ENCODE measurements around the gene CRYBG1.

CRYBG1 gene

GRCh38 chr6:106470316-106470715 is 109.8 kb downstream of the CRYBG1 start:
- no peak for DNase-seq
- POLR2A ChIA-PET, result no interaction called here
- Histone ChIP-seq H3K36me3 (ENCODE audit: control insufficient read depth in 4 of 4, insufficient read depth in 4 of 4, low read length in 3 of 4) (no peaks in the 10 kb centered on the region), H3K9me3 (ENCODE audit: control extremely low read depth in 1 of 5, control insufficient read depth in 4 of 5, insufficient read depth in 2 of 5, low read depth in 1 of 5, low read length in 4 of 5) (no peaks in the 10 kb centered on the region), H3K4me1 (ENCODE audit: control extremely low read depth in 1 of 4, control insufficient read depth in 4 of 4, insufficient read depth in 4 of 4, low read length in 3 of 4) (peaks cover 0 to 3% (median 2%) of the 10 kb centered on the region in 4 experiments), H3K27me3 (replicated peaks in 2 of 5; ENCODE audit: control insufficient read depth in 4 of 5, insufficient read depth in 5 of 5, low read length in 4 of 5) (no peaks in the 10 kb centered on the region), H3K4me3 (ENCODE audit: control insufficient read depth in 1 of 7, extremely low read depth in 1 of 7, insufficient read depth in 4 of 7, low read depth in 2 of 7, low read length in 6 of 7) (no peak overlapping the region), H3K27ac (ENCODE audit: insufficient read depth in 1 of 2, low read depth in 1 of 2, low read length in 2 of 2, poor library complexity in 1 of 2, severe bottlenecking in 2 of 2) (no peak overlapping the region)
- 100% methylated on average over 3 of the region's 5 CpGs for WGBS (ENCODE audit: insufficient coverage)
- CTCF ChIA-PET, result interaction anchor here (0.6 kb wide), 1 partner anchor 92 kb away, joined by 3 read pairs; no protein-coding TSS in a partner anchor

GRCh38 chr6:106470811-106471210 is 110.3 kb downstream of the CRYBG1 start:
- Histone ChIP-seq H3K4me1 (ENCODE audit: control extremely low read depth in 1 of 4, control insufficient read depth in 4 of 4, insufficient read depth in 4 of 4, low read length in 3 of 4) (peaks cover 2 to 8% (median 5%) of the 10 kb centered on the region in 4 experiments), H3K36me3 (ENCODE audit: control insufficient read depth in 4 of 4, insufficient read depth in 4 of 4, low read length in 3 of 4) (no peaks in the 10 kb centered on the region), H3K4me3 (ENCODE audit: control insufficient read depth in 1 of 7, extremely low read depth in 1 of 7, insufficient read depth in 4 of 7, low read depth in 2 of 7, low read length in 6 of 7) (no peak overlapping the region), H3K27me3 (replicated peaks in 2 of 5; ENCODE audit: control insufficient read depth in 4 of 5, insufficient read depth in 5 of 5, low read length in 4 of 5) (no peaks in the 10 kb centered on the region), H3K27ac (ENCODE audit: insufficient read depth in 1 of 2, low read depth in 1 of 2, low read length in 2 of 2, poor library complexity in 1 of 2, severe bottlenecking in 2 of 2) (no peak overlapping the region), H3K9me3 (ENCODE audit: control extremely low read depth in 1 of 5, control insufficient read depth in 4 of 5, insufficient read depth in 2 of 5, low read depth in 1 of 5, low read length in 4 of 5) (no peaks in the 10 kb centered on the region)
- POLR2A ChIA-PET, result no interaction called here
- no peak for DNase-seq
- CTCF ChIA-PET, result interaction anchor here (1.6 kb wide), 1 partner anchor 38 kb away, joined by 3 read pairs; no protein-coding TSS in a partner anchor

- Histone ChIP-seq H3K27me3 (replicated peaks in 2 of 5; ENCODE audit: control insufficient read depth in 4 of 5, insufficient read depth in 5 of 5, low read length in 4 of 5) (no peaks in the 10 kb centered on the region), H3K9me3 (ENCODE audit: control extremely low read depth in 1 of 5, control insufficient read depth in 4 of 5, insufficient read depth in 2 of 5, low read depth in 1 of 5, low read length in 4 of 5) (no peaks in the 10 kb centered on the region), H3K36me3 (ENCODE audit: control insufficient read depth in 4 of 4, insufficient read depth in 4 of 4, low read length in 3 of 4) (no peaks in the 10 kb centered on the region), H3K4me1 (ENCODE audit: control extremely low read depth in 1 of 4, control insufficient read depth in 4 of 4, insufficient read depth in 4 of 4, low read length in 3 of 4) (peaks cover 17 to 30% (median 23%) of the 10 kb centered on the region in 4 experiments), H3K27ac (ENCODE audit: insufficient read depth in 1 of 2, low read depth in 1 of 2, low read length in 2 of 2, poor library complexity in 1 of 2, severe bottlenecking in 2 of 2) (no peak overlapping the region), H3K4me3 (ENCODE audit: control insufficient read depth in 1 of 7, extremely low read depth in 1 of 7, insufficient read depth in 4 of 7, low read depth in 2 of 7, low read length in 6 of 7) (no peak overlapping the region)
- CTCF ChIA-PET, result interaction anchor here (1.6 kb wide), 1 partner anchor 93 kb away, joined by 4 read pairs; no protein-coding TSS in a partner anchor
- DNase-seq, result no peak
- WGBS (ENCODE audit: insufficient coverage), result no CpG with 5 or more reads among the region's 1 CpG
- POLR2A ChIA-PET, result no interaction called here
Observed at GRCh38 chr6:106473812-106474211, 113.3 kb downstream of the CRYBG1 start.

- H3K27ac ChIP-seq (ENCODE audit: insufficient read depth in 1 of 2, low read depth in 1 of 2, low read length in 2 of 2, poor library complexity in 1 of 2, severe bottlenecking in 2 of 2), result no peak overlapping the region
- no peaks in the 10 kb centered on the region for H3K27me3 ChIP-seq (replicated peaks in 2 of 5; ENCODE audit: control insufficient read depth in 4 of 5, insufficient read depth in 5 of 5, low read length in 4 of 5)
- no peak for DNase-seq
- ChIA-PET CTCF (interaction anchor here (1.0 kb wide), 1 partner anchor 91 kb away, joined by 3 read pairs; no protein-coding TSS in a partner anchor), POLR2A (interaction anchor here (0.5 kb wide), 1 partner anchor 166 kb away, joined by 5 read pairs; no protein-coding TSS in a partner anchor)
- peaks cover 17 to 30% (median 23%) of the 10 kb centered on the region in 4 experiments for H3K4me1 ChIP-seq (ENCODE audit: control extremely low read depth in 1 of 4, control insufficient read depth in 4 of 4, insufficient read depth in 4 of 4, low read length in 3 of 4)
- no peaks in the 10 kb centered on the region for H3K9me3 ChIP-seq (ENCODE audit: control extremely low read depth in 1 of 5, control insufficient read depth in 4 of 5, insufficient read depth in 2 of 5, low read depth in 1 of 5, low read length in 4 of 5)
- 100% methylated on average over 3 of the region's 5 CpGs for WGBS (ENCODE audit: insufficient coverage)
- no peak overlapping the region for H3K4me3 ChIP-seq (ENCODE audit: control insufficient read depth in 1 of 7, extremely low read depth in 1 of 7, insufficient read depth in 4 of 7, low read depth in 2 of 7, low read length in 6 of 7)
- H3K36me3 ChIP-seq (ENCODE audit: control insufficient read depth in 4 of 4, insufficient read depth in 4 of 4, low read length in 3 of 4), result no peaks in the 10 kb centered on the region
Observed at GRCh38 chr6:106474466-106474865, 113.9 kb downstream of the CRYBG1 start.

- Histone ChIP-seq H3K9me3 (ENCODE audit: control extremely low read depth in 1 of 5, control insufficient read depth in 4 of 5, insufficient read depth in 2 of 5, low read depth in 1 of 5, low read length in 4 of 5) (no peaks in the 10 kb centered on the region), H3K4me1 (ENCODE audit: control extremely low read depth in 1 of 4, control insufficient read depth in 4 of 4, insufficient read depth in 4 of 4, low read length in 3 of 4) (peaks cover 17 to 30% (median 23%) of the 10 kb centered on the region in 4 experiments), H3K36me3 (ENCODE audit: control insufficient read depth in 4 of 4, insufficient read depth in 4 of 4, low read length in 3 of 4) (no peaks in the 10 kb centered on the region), H3K4me3 (ENCODE audit: control insufficient read depth in 1 of 7, extremely low read depth in 1 of 7, insufficient read depth in 4 of 7, low read depth in 2 of 7, low read length in 6 of 7) (no peak overlapping the region), H3K27ac (ENCODE audit: insufficient read depth in 1 of 2, low read depth in 1 of 2, low read length in 2 of 2, poor library complexity in 1 of 2, severe bottlenecking in 2 of 2) (no peak overlapping the region), H3K27me3 (replicated peaks in 2 of 5; ENCODE audit: control insufficient read depth in 4 of 5, insufficient read depth in 5 of 5, low read length in 4 of 5) (no peaks in the 10 kb centered on the region)
- ChIA-PET CTCF (interaction anchor here (0.5 to 2.0 kb wide), 5 partner anchors 12 to 91 kb away, joined by 3 to 6 read pairs (median 3); no protein-coding TSS in a partner anchor), POLR2A (no interaction called here)
- DNase-seq, result no peak
- WGBS (ENCODE audit: insufficient coverage), result 58% methylated on average over 6 of the region's 6 CpGs
Observed at GRCh38 chr6:106475284-106475683, 114.8 kb downstream of the CRYBG1 start.

GRCh38 chr6:106476331-106477105 is 116.0 kb downstream of the CRYBG1 start:
- Histone ChIP-seq H3K4me3 (ENCODE audit: control insufficient read depth in 1 of 7, extremely low read depth in 1 of 7, insufficient read depth in 4 of 7, low read depth in 2 of 7, low read length in 6 of 7) (no peak overlapping the region), H3K27ac (ENCODE audit: insufficient read depth in 1 of 2, low read depth in 1 of 2, low read length in 2 of 2, poor library complexity in 1 of 2, severe bottlenecking in 2 of 2) (no peak overlapping the region), H3K27me3 (replicated peaks in 2 of 5; ENCODE audit: control insufficient read depth in 4 of 5, insufficient read depth in 5 of 5, low read length in 4 of 5) (no peaks in the 10 kb centered on the region), H3K36me3 (ENCODE audit: control insufficient read depth in 4 of 4, insufficient read depth in 4 of 4, low read length in 3 of 4) (no peaks in the 10 kb centered on the region), H3K4me1 (ENCODE audit: control extremely low read depth in 1 of 4, control insufficient read depth in 4 of 4, insufficient read depth in 4 of 4, low read length in 3 of 4) (peaks cover 17 to 32% (median 24%) of the 10 kb centered on the region in 4 experiments), H3K9me3 (ENCODE audit: control extremely low read depth in 1 of 5, control insufficient read depth in 4 of 5, insufficient read depth in 2 of 5, low read depth in 1 of 5, low read length in 4 of 5) (no peaks in the 10 kb centered on the region)
- CTCF ChIA-PET, result interaction anchor here (1.2 to 2.3 kb wide), 6 partner anchors 10 to 79 kb away, joined by 3 to 12 read pairs (median 4); no protein-coding TSS in a partner anchor
- DNase-seq, result peak; percentile 10 to 40 (median 39)
- no CpG with 5 or more reads among the region's 2 CpGs for WGBS (ENCODE audit: insufficient coverage)
- POLR2A ChIA-PET, result no interaction called here

- peak; percentile 24 to 81 (median 70) for DNase-seq
- Histone ChIP-seq H3K27me3 (replicated peaks in 2 of 5; ENCODE audit: control insufficient read depth in 4 of 5, insufficient read depth in 5 of 5, low read length in 4 of 5) (no peaks in the 10 kb centered on the region), H3K9me3 (ENCODE audit: control extremely low read depth in 1 of 5, control insufficient read depth in 4 of 5, insufficient read depth in 2 of 5, low read depth in 1 of 5, low read length in 4 of 5) (no peaks in the 10 kb centered on the region), H3K4me3 (ENCODE audit: control insufficient read depth in 1 of 7, extremely low read depth in 1 of 7, insufficient read depth in 4 of 7, low read depth in 2 of 7, low read length in 6 of 7) (no peak overlapping the region), H3K36me3 (ENCODE audit: control insufficient read depth in 4 of 4, insufficient read depth in 4 of 4, low read length in 3 of 4) (no peaks in the 10 kb centered on the region), H3K27ac (ENCODE audit: insufficient read depth in 1 of 2, low read depth in 1 of 2, low read length in 2 of 2, poor library complexity in 1 of 2, severe bottlenecking in 2 of 2) (peak overlapping the region in 1 of 2 experiments; percentile 50), H3K4me1 (ENCODE audit: control extremely low read depth in 1 of 4, control insufficient read depth in 4 of 4, insufficient read depth in 4 of 4, low read length in 3 of 4) (peaks cover 17 to 32% (median 24%) of the 10 kb centered on the region in 4 experiments)
- CTCF ChIA-PET, result interaction anchor here (1.0 to 2.3 kb wide), 11 partner anchors 9 to 89 kb away, joined by 3 to 12 read pairs (median 3); no protein-coding TSS in a partner anchor
- WGBS (ENCODE audit: insufficient coverage), result 0% methylated on average over 1 of the region's 3 CpGs
- POLR2A ChIA-PET, result no interaction called here
Observed at GRCh38 chr6:106477146-106477545, 116.6 kb downstream of the CRYBG1 start.
